ENCODE data around the gene CDH24. TPM values are rescaled to one million over a fixed set of nuclear protein-coding genes. Genes with fewer than 3 reads are reported as not detected.

The CDH24 gene
- total RNA-seq, 5 donors from 2014 or later (not counting 1 experiment from before 2014, with no cell fraction given) = 1.2 to 3.0 (median 1.6) TPM

DNA sequence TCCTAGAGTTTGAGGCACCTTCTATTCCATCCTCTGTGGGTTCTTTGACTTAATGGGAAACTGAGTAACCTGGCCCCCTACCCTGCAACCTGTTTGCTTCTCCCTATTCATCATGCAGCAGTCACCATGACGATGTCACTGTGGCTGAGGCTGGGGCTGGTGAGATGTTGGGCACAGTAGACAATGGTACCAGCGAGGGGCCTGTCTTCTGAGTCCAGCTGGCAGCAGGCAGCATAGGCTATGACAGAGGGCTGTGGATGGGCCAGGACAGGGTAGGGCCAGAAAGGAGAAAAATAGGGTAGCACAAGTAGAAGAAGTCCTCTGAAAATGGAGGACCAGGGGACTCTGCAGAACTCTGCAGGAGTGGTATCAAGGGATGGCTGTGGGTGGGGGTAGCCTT lies 45.5 kb upstream of the CDH24 start:
- CTCF ChIA-PET = interaction anchor here in 1 of 2 donors (0.5 to 0.6 kb wide), 2 partner anchors 530 to 1977 kb away, joined by 3 to 4 read pairs; no protein-coding TSS in a partner anchor
- ATAC-seq (replicated peaks in 1 of 4) (no peak), DNase-seq (no peak)
- H3K4me3 ChIP-seq (ENCODE audit: control insufficient read depth in 1 of 2, extremely low read depth in 1 of 2, low read length in 1 of 2) = no peak overlapping the region
- H3K27ac ChIP-seq (ENCODE audit: low read length) = no peak overlapping the region
- no peaks in the 10 kb centered on the region for H3K27me3 ChIP-seq (replicated peaks in 1 of 2; ENCODE audit: control insufficient read depth in 2 of 2, extremely low read depth in 1 of 2, insufficient read depth in 2 of 2, low read length in 1 of 2)
- H3K36me3 ChIP-seq (ENCODE audit: control insufficient read depth in 2 of 2, extremely low read depth in 1 of 2, insufficient read depth in 1 of 2, low read length in 1 of 2) = peaks cover 0 to 15% of the 10 kb centered on the region in 2 donors
- POLR2A ChIA-PET = interaction anchor here in 1 of 2 donors (0.5 kb wide), 1 partner anchor 217 kb away, joined by 10 read pairs; no protein-coding TSS in a partner anchor
- no peaks in the 10 kb centered on the region for H3K9me3 Mint-ChIP-seq
- no peaks in the 10 kb centered on the region for H3K9me3 ChIP-seq
- peaks cover 14 to 17% (median 14%) of the 10 kb centered on the region in 3 donors for H3K4me1 Mint-ChIP-seq
- no peaks in the 10 kb centered on the region for H3K27me3 Mint-ChIP-seq
- 45% methylated on average over 1 of the region's 2 CpGs for WGBS (ENCODE audit: insufficient coverage)
- H3K27ac Mint-ChIP-seq = no peak overlapping the region
- H3K36me3 Mint-ChIP-seq = peaks cover 18% of the 10 kb centered on the region
- peaks cover 0 to 2% of the 10 kb centered on the region in 2 experiments for H3K4me1 ChIP-seq (ENCODE audit: control insufficient read depth in 1 of 2, extremely low read depth in 1 of 2, insufficient read depth in 2 of 2, low read length in 2 of 2)
- no peak overlapping the region for H3K4me3 Mint-ChIP-seq

GRCh38 chr14:23101986-23102625 lies 44.8 kb upstream of the CDH24 start:
- Mint-ChIP-seq H3K27ac (no peak overlapping the region), H3K9me3 (no peaks in the 10 kb centered on the region), H3K4me3 (no peak overlapping the region), H3K27me3 (no peaks in the 10 kb centered on the region), H3K36me3 (peaks cover 23% of the 10 kb centered on the region), H3K4me1 (peaks cover 14 to 24% (median 21%) of the 10 kb centered on the region in 3 donors)
- DNase-seq = no peak
- POLR2A ChIA-PET = interaction anchor here (0.5 kb wide), 2 partner anchors 43 to 217 kb away, joined by 4 to 10 read pairs; no protein-coding TSS in a partner anchor
- Histone ChIP-seq H3K9me3 (no peaks in the 10 kb centered on the region), H3K4me1 (ENCODE audit: control insufficient read depth in 1 of 2, extremely low read depth in 1 of 2, insufficient read depth in 2 of 2, low read length in 2 of 2) (peaks cover 2 to 5% of the 10 kb centered on the region in 2 experiments), H3K4me3 (ENCODE audit: control insufficient read depth in 1 of 2, extremely low read depth in 1 of 2, low read length in 1 of 2) (no peak overlapping the region), H3K36me3 (ENCODE audit: control insufficient read depth in 2 of 2, extremely low read depth in 1 of 2, insufficient read depth in 1 of 2, low read length in 1 of 2) (peaks cover 0 to 20% of the 10 kb centered on the region in 2 donors), H3K27ac (ENCODE audit: low read length) (no peak overlapping the region), H3K27me3 (replicated peaks in 1 of 2; ENCODE audit: control insufficient read depth in 2 of 2, extremely low read depth in 1 of 2, insufficient read depth in 2 of 2, low read length in 1 of 2) (no peaks in the 10 kb centered on the region)
- 100% methylated on average over 1 of the region's 10 CpGs for WGBS (ENCODE audit: insufficient coverage)
- ATAC-seq (replicated peaks in 1 of 4) = no peak
- CTCF ChIA-PET = interaction anchor here in 1 of 2 donors (0.6 kb wide), 1 partner anchor 1976 kb away, joined by 3 read pairs; no protein-coding TSS in a partner anchor

GRCh38 chr14:23101213-23101970 lies 44.1 kb upstream of the CDH24 start:
- H3K36me3 ChIP-seq (ENCODE audit: control insufficient read depth in 2 of 2, extremely low read depth in 1 of 2, insufficient read depth in 1 of 2, low read length in 1 of 2) = peaks cover 0 to 20% of the 10 kb centered on the region in 2 donors
- H3K4me1 ChIP-seq (ENCODE audit: control insufficient read depth in 1 of 2, extremely low read depth in 1 of 2, insufficient read depth in 2 of 2, low read length in 2 of 2) = peaks cover 6 to 12% of the 10 kb centered on the region in 2 experiments
- H3K4me3 Mint-ChIP-seq = no peak overlapping the region
- CTCF ChIA-PET = interaction anchor here in 1 of 2 donors (0.6 kb wide), 1 partner anchor 221 kb away, joined by 3 read pairs; no protein-coding TSS in a partner anchor
- no peaks in the 10 kb centered on the region for H3K9me3 Mint-ChIP-seq
- no peaks in the 10 kb centered on the region for H3K27me3 ChIP-seq (replicated peaks in 1 of 2; ENCODE audit: control insufficient read depth in 2 of 2, extremely low read depth in 1 of 2, insufficient read depth in 2 of 2, low read length in 1 of 2)
- H3K36me3 Mint-ChIP-seq = peaks cover 26% of the 10 kb centered on the region
- 100% methylated on average over 2 of the region's 6 CpGs for WGBS (ENCODE audit: insufficient coverage)
- no peaks in the 10 kb centered on the region for H3K9me3 ChIP-seq
- no peaks in the 10 kb centered on the region for H3K27me3 Mint-ChIP-seq
- H3K27ac ChIP-seq (ENCODE audit: low read length) = no peak overlapping the region
- POLR2A ChIA-PET = no interaction called here
- H3K4me1 Mint-ChIP-seq = peaks cover 14 to 31% (median 28%) of the 10 kb centered on the region in 3 donors
- no peak overlapping the region for H3K4me3 ChIP-seq (ENCODE audit: control insufficient read depth in 1 of 2, extremely low read depth in 1 of 2, low read length in 1 of 2)
- no peak overlapping the region for H3K27ac Mint-ChIP-seq
- no peak for DNase-seq
- ATAC-seq (replicated peaks in 1 of 4) = no peak

DNA sequence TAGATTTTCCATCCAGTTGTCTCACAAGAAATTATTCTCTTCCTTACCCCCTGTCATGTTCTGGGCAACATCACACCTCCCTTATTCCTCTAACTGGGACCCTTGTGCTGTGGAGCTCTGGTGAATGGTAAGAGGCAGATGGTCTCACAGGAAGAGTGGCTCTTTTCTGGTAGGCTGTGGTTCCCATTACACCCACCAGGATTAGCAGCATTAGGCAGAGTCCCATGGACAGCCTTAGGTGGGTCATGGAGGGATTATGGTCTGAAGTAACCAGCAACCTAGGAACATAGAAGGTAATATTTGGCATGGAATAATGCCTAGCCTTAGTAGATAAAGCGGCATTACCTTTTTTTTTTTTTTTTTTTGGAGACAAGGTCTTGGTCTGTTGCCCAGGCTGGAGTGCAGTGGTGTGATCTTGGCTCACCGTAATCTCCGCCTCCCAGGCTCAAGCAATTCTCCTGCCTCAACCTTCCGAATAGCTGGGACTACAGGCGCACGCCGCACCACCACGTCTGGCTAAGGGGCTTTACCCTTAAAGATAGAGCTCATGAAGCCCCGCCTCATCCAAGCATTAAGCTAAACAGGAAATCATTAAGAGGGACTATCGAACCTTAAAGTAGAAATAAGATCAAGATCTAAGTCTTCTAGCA lies 42.0 kb upstream of the CDH24 start:
- no peak for DNase-seq
- H3K9me3 Mint-ChIP-seq = no peaks in the 10 kb centered on the region
- ATAC-seq (replicated peaks in 1 of 4) = no peak
- H3K36me3 Mint-ChIP-seq = peaks cover 26% of the 10 kb centered on the region
- Histone ChIP-seq H3K4me1 (ENCODE audit: control insufficient read depth in 1 of 2, extremely low read depth in 1 of 2, insufficient read depth in 2 of 2, low read length in 2 of 2) (peaks cover 6 to 13% of the 10 kb centered on the region in 2 experiments), H3K36me3 (ENCODE audit: control insufficient read depth in 2 of 2, extremely low read depth in 1 of 2, insufficient read depth in 1 of 2, low read length in 1 of 2) (peaks cover 0 to 20% of the 10 kb centered on the region in 2 donors), H3K27ac (ENCODE audit: low read length) (no peak overlapping the region), H3K27me3 (replicated peaks in 1 of 2; ENCODE audit: control insufficient read depth in 2 of 2, extremely low read depth in 1 of 2, insufficient read depth in 2 of 2, low read length in 1 of 2) (no peaks in the 10 kb centered on the region), H3K9me3 (no peaks in the 10 kb centered on the region), H3K4me3 (ENCODE audit: control insufficient read depth in 1 of 2, extremely low read depth in 1 of 2, low read length in 1 of 2) (no peak overlapping the region)
- no peaks in the 10 kb centered on the region for H3K27me3 Mint-ChIP-seq
- POLR2A ChIA-PET = interaction anchor here in 1 of 2 donors (0.7 kb wide), 1 partner anchor 9 kb away, joined by 7 read pairs; no protein-coding TSS in a partner anchor
- H3K27ac Mint-ChIP-seq = no peak overlapping the region
- no peak overlapping the region for H3K4me3 Mint-ChIP-seq
- CTCF ChIA-PET = interaction anchor here (0.7 to 1.2 kb wide), 3 partner anchors 31 to 184 kb away, joined by 4 to 11 read pairs (median 4); no protein-coding TSS in a partner anchor
- peaks cover 14 to 31% (median 28%) of the 10 kb centered on the region in 3 donors for H3K4me1 Mint-ChIP-seq
- WGBS (ENCODE audit: insufficient coverage) = 100% methylated on average over 8 of the region's 10 CpGs

DNA sequence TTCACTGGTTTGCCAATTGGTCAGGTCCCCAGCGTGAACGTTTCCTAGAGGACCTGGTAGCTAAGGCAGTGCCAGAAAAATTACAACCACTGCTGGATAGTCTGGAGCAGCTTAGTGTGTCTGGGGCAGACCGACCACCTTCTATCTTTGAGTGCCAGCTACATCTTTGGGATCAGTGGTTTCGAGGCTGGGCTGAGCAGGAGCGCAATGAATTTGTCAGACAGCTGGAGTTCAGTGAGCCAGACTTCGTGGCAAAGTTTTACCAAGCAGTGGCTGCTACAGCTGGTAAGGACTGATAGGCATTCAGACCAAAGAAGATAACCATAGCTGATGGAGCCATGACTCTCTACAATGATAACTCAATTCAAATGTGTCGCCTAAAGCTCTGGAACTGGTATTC lies 40.5 kb upstream of the CDH24 start:
- H3K27ac ChIP-seq (ENCODE audit: low read length) = no peak overlapping the region
- Mint-ChIP-seq H3K36me3 (peaks cover 26% of the 10 kb centered on the region), H3K4me1 (peaks cover 14 to 40% (median 28%) of the 10 kb centered on the region in 3 donors), H3K4me3 (peak overlapping the region in 1 of 3 donors; percentile 43), H3K27ac (no peak overlapping the region), H3K27me3 (no peaks in the 10 kb centered on the region), H3K9me3 (no peaks in the 10 kb centered on the region)
- 94% methylated on average over 5 of the region's 7 CpGs for WGBS (ENCODE audit: insufficient coverage)
- no peak overlapping the region for H3K4me3 ChIP-seq (ENCODE audit: control insufficient read depth in 1 of 2, extremely low read depth in 1 of 2, low read length in 1 of 2)
- peaks cover 0 to 24% of the 10 kb centered on the region in 2 donors for H3K36me3 ChIP-seq (ENCODE audit: control insufficient read depth in 2 of 2, extremely low read depth in 1 of 2, insufficient read depth in 1 of 2, low read length in 1 of 2)
- H3K9me3 ChIP-seq = no peaks in the 10 kb centered on the region
- ChIA-PET CTCF (interaction anchor here (1.2 to 1.3 kb wide), 2 partner anchors 29 kb away, joined by 3 to 5 read pairs; no protein-coding TSS in a partner anchor), POLR2A (interaction anchor here in 1 of 2 donors (0.5 kb wide), 1 partner anchor 57 kb away, joined by 5 read pairs; no protein-coding TSS in a partner anchor)
- H3K4me1 ChIP-seq (ENCODE audit: control insufficient read depth in 1 of 2, extremely low read depth in 1 of 2, insufficient read depth in 2 of 2, low read length in 2 of 2) = peaks cover 17 to 19% of the 10 kb centered on the region in 2 experiments
- no peaks in the 10 kb centered on the region for H3K27me3 ChIP-seq (replicated peaks in 1 of 2; ENCODE audit: control insufficient read depth in 2 of 2, extremely low read depth in 1 of 2, insufficient read depth in 2 of 2, low read length in 1 of 2)
- no peak for DNase-seq
- ATAC-seq (replicated peaks in 1 of 4) = no peak

Data from T-cell (primary cell).